Measurements from ENCODE around the gene KRTAP5-5.

DNA sequence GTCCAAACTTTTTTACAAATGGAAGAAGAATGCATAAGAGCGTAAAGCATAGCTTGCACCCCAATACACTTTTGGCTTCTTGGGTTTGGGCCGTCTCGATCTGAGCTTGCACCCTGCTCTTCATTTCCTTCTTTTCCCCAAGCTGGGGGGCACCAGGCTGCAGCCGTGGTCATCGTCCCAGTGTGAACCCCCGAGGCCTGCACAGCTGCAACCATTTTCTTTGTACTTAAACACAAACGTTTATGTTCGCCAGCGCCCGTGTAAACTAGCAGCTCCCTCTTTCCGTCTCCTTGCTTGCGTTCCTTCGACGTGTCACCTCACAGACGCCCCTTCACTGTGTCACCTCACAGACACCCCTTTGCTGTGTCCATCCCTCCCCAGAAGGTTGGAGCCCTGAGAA is 10.1 kb downstream of the KRTAP5-5 start:
- TF ChIP-seq, protein P1, sequence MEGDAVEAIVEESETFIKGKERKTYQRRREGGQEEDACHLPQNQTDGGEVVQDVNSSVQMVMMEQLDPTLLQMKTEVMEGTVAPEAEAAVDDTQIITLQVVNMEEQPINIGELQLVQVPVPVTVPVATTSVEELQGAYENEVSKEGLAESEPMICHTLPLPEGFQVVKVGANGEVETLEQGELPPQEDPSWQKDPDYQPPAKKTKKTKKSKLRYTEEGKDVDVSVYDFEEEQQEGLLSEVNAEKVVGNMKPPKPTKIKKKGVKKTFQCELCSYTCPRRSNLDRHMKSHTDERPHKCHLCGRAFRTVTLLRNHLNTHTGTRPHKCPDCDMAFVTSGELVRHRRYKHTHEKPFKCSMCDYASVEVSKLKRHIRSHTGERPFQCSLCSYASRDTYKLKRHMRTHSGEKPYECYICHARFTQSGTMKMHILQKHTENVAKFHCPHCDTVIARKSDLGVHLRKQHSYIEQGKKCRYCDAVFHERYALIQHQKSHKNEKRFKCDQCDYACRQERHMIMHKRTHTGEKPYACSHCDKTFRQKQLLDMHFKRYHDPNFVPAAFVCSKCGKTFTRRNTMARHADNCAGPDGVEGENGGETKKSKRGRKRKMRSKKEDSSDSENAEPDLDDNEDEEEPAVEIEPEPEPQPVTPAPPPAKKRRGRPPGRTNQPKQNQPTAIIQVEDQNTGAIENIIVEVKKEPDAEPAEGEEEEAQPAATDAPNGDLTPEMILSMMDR (IDR thresholded peaks at IDR 0.05): no peak
- TF ChIP-seq POLR2A (IDR thresholded peaks at IDR 0.05): no peak

All from lower leg skin (tissue), 3 donors.